Mucosa of descending colon (tissue), 3 donors: Measurements from ENCODE around the gene ZNF267. TPM values are rescaled to one million over a fixed set of nuclear protein-coding genes. Genes with fewer than 3 reads are reported as not detected.
"Not testable (repeated sequence)": the region's sequence is repeated elsewhere in the genome, so short reads cannot be mapped to it uniquely, and the experiment has no call there.

ENCODE experiments used
- ATAC-seq: fragments of 200-7000 bp; cut with Tn5 transposase; one replicate; pipeline ENCODE4 v1.9.1; 2020; ENCODE audit warnings: mild to moderate bottlenecking, moderate library complexity
- DNase-seq, 3 donors: peaks; one replicate each; pipeline ENCODE4 v3.0.0-alpha.2; 2020
- H3K36me3 ChIP-seq: fragments of 200-600 bp; one replicate; pipeline ENCODE4 v1.8.0; 2021; ENCODE audit warnings: low read depth, mild to moderate bottlenecking
- H3K4me1 ChIP-seq: fragments of 200-600 bp; one replicate; pipeline ENCODE4 v1.8.0; 2021; ENCODE audit warnings: low read depth, mild to moderate bottlenecking
- H3K4me3 ChIP-seq: fragments of 200-600 bp; one replicate; pipeline ENCODE4 v1.8.0; 2021; ENCODE audit warnings: mild to moderate bottlenecking
- H3K9me3 ChIP-seq: fragments of 200-600 bp; one replicate; pipeline ENCODE4 v1.8.0; 2021; ENCODE audit warnings: mild to moderate bottlenecking
- intact Hi-C, 2 donors: fragments of 100-400 bp; cut with DNase I in 1 of 2; cut with micrococcal nuclease in 1 of 2; formaldehyde crosslinking; loops; one replicate each; pipeline versions ENCODE4 v1.11.0 to v1.11.1; 2022; cut with DNase I, micrococcal nuclease
- long read RNA-seq, 2 donors: library from polyadenylated mRNA; unstranded; transcript quantifications; one replicate each; pipeline ENCODE4 v2.0.0, GENCODE V29; 2019 to 2021
- total RNA-seq, 3 donors: library from RNA; stranded (reverse); fragmentation: NEBNext Ultra II Directional in 2 of 3; extraction: Animal tissue kit (Norgen Biotek cat#: 25700) in 2 of 3; gene quantifications; one replicate each; pipeline versions ENCODE4 v1.2.1 to v1.2.4, GENCODE V29; 2021 to 2023
- TF ChIP-seq, protein P1 (sequence below): fragments of 200-600 bp; IDR thresholded peaks from one replicate; pipeline ENCODE4 v1.8.0; 2022; ENCODE audit warnings: antibody characterized with exemption, mild to moderate bottlenecking
- donor health status: DM: no; HTN: no; CAD: no; lungs with moderate emphysema.
- donor health status: DM: no; HTN: no; CAD: no.
- donor health status: DM: no; HTN: yes; CAD: no.

The ZNF267 gene
- 10 to 100 TPM; 10.5 to 12.3 (median 11.2) TPM for total RNA-seq
- long read RNA-seq, donor 1, transcript ZNF267-201 (4 exons, 3,317 nt): major isoform, 13 of 14 reads
- long read RNA-seq, donor 1, partial matches to known transcripts: 0 of 14 reads
- long read RNA-seq, donor 1, other reads (novel, unspliced or antisense): 1 of 14 reads
- long read RNA-seq, donor 2, transcript ZNF267-201 (4 exons, 3,317 nt): major isoform, 5 of 5 reads
- long read RNA-seq, donor 2, partial matches to known transcripts: 0 of 5 reads
- long read RNA-seq, donor 2, other reads (novel, unspliced or antisense): 0 of 5 reads

DNA sequence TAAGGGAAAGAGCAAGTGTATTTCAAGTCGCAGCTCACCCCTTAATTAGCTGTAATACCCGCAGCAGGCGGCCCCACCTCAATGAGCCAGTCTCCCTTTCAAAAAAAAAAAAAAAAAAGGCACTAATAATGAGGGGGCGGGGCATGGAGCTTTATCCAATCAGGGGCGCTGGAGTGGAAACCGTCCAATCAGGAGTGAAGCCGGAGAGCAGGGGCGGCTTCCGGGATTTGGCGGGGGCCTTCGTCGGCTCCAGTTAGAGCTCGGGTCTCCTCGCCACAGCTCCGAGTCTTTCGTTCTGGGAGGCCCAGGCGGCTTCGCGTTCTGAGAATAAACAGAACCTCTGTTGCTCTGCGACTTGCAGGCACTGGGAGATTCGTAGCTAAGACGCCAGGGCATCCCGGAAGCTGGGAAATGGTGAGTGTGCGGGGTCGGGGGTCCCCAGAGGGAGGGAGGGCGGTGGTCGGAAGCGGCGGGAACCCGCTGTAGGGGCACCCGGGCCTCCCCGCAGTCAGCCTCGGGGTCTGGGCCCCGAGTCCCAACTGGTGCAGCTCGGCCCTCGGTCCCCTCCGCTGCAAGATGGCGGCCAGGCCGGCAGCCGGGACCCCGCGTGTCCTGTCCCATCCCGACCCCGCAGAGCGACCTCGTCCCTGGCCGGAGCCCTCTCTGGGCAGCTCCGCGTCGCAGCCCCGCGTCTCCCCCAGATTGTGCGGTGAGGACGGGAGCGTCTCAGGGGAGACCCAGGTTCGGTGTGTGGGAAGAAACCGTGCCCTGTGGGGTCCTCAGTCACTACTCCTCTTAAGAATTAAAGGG is at the start of gene ZNF267:
ZNF267 (plus strand) TSS at position 252 of the 810 bp plus-strand sequence; CDS start at position 412, 160 bp downstream.
- TF ChIP-seq, protein P1, sequence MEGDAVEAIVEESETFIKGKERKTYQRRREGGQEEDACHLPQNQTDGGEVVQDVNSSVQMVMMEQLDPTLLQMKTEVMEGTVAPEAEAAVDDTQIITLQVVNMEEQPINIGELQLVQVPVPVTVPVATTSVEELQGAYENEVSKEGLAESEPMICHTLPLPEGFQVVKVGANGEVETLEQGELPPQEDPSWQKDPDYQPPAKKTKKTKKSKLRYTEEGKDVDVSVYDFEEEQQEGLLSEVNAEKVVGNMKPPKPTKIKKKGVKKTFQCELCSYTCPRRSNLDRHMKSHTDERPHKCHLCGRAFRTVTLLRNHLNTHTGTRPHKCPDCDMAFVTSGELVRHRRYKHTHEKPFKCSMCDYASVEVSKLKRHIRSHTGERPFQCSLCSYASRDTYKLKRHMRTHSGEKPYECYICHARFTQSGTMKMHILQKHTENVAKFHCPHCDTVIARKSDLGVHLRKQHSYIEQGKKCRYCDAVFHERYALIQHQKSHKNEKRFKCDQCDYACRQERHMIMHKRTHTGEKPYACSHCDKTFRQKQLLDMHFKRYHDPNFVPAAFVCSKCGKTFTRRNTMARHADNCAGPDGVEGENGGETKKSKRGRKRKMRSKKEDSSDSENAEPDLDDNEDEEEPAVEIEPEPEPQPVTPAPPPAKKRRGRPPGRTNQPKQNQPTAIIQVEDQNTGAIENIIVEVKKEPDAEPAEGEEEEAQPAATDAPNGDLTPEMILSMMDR: no peak
- peak within 1 kb of the TSS; percentile 98 for H3K4me3 ChIP-seq
- H3K9me3 ChIP-seq: no peaks in the 10 kb centered on the region
- H3K4me1 ChIP-seq: peaks cover 34% of the 10 kb centered on the region
- intact Hi-C loops: loop anchor here in 1 of 2 donors (5.0 kb wide), 1 partner anchor 416 kb away; the partner anchor contains the start of gene ARMC5
- no peaks in the 10 kb centered on the region for H3K36me3 ChIP-seq
- peak; percentile 94 for ATAC-seq
- DNase-seq: peak; percentile 90 to 97 (median 94)

DNA sequence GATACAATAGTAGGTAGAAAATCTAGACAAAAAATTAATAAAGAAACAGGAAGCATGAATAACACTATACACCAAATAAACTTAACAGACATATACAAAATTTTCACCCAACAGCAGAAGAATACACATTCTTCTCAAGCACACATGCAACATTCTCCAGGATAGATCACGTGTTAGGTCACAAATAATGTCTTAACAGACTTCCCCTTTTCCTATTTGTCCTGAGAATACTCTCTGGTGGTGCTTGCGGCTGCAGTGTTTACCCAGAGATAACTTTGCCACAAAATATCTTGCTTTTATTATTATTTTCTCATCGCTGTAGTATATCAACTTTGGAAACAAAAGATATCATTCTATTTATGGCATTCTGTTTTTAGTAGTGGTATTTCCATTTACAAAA is 40.6 kb upstream of the ZNF267 start:
- no peak for DNase-seq
- Histone ChIP-seq H3K9me3 (peaks cover 5% of the 10 kb centered on the region), H3K36me3 (no peaks in the 10 kb centered on the region), H3K4me1 (no peaks in the 10 kb centered on the region), H3K4me3 (no peak overlapping the region)
- intact Hi-C loops: no loop called here
- TF ChIP-seq, protein P1: no peak
- ATAC-seq: no peak

DNA sequence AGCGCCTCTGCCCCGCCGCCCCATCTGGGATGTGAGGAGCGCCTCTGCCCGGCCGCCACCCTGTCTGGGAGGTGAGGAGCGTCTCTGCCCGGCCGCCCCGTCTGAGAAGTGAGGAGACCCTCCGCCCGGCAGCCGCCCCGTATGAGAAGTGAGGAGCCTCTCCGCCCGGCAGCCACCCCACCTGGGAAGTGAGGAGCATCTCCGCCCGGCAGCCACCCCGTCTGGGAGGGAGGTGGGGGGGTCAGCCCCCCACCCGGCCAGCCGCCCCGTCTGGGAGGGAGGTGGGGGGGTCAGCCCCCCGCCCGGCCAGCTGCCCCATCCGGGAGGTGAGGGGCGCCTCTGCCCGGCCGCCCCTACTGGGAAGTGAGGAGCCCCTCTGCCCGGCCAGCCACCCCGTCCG is 37.2 kb upstream of the ZNF267 start:
- DNase-seq, intact Hi-C loops, H3K4me3 ChIP-seq, H3K36me3 ChIP-seq, H3K4me1 ChIP-seq, H3K9me3 ChIP-seq, ATAC-seq: not testable (repeated sequence)

DNA sequence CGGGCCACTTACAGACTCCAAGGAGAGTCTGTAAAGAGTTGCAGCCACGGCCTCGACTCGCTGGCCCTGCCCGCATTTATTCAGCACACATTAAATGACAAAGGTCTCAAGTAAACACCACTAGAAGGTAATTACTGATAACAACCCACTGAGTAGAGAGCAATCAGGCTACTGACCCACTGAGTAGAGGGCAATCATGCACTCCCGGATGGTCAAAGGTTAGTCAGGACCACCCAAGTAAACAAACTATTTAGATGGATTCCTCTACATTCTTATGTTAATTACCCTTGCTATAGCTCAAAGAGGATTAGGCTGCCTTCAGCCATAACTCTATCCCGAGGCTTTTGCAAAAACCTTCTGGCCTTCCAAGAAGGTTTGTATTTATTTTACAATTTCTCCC is 30.7 kb upstream of the ZNF267 start:
- no peaks in the 10 kb centered on the region for H3K36me3 ChIP-seq
- no peak for ATAC-seq
- TF ChIP-seq, protein P1: no peak
- H3K4me3 ChIP-seq: no peak overlapping the region
- intact Hi-C loops: no loop called here
- peaks cover 14% of the 10 kb centered on the region for H3K9me3 ChIP-seq
- DNase-seq: no peak
- H3K4me1 ChIP-seq: no peaks in the 10 kb centered on the region

DNA sequence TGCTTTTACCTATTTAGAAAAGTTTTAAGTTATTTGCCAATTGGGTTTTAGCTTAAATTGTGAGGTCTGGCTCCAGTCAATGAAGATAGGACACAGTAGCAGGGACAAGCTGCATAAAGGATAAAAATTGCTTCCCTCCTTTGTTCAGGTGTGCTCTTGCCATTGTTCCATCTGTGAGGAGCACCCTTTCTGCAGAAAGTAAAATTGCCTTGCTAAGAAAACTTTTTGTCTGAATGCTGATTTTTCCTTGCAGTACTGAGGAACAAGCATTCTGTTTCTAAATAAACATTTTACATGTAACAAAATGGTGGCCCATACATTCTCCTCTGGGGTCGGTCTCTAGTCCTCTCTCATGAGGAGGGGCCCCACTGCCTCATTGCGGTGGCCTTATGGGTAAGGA is 25.0 kb upstream of the ZNF267 start:
- H3K9me3 ChIP-seq: peaks cover 33% of the 10 kb centered on the region

DNA sequence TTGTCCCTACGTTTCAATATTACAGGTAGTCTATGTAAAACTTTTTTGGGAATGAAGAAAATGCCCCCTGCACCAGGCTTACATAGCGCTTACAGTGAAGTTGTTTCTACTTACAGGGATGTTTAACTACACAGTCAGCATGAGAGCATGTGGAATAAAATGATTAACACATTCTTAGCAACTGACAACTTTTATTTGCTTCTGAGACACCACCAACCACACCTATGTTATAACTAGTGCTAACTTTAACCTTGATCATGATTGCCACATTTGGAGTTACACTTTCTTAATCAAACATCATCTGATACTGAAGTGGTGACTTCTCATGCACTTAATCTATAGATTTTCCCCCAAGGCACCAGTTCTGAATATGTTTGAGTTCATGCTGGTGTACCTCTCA is 20.3 kb upstream of the ZNF267 start:
- peak; percentile 71 for ATAC-seq

More for the DNA sequence above, 25.0 kb upstream of the ZNF267 start:
- H3K4me3 ChIP-seq, DNase-seq, H3K4me1 ChIP-seq, intact Hi-C loops, ATAC-seq, H3K36me3 ChIP-seq: not testable (repeated sequence)

More for the DNA sequence above, 20.3 kb upstream of the ZNF267 start:
- no peak overlapping the region for H3K4me3 ChIP-seq
- H3K9me3 ChIP-seq: peaks cover 15% of the 10 kb centered on the region
- no peak for DNase-seq
- intact Hi-C loops: no loop called here
- TF ChIP-seq, protein P1: no peak
- H3K36me3 ChIP-seq: no peaks in the 10 kb centered on the region
- H3K4me1 ChIP-seq: no peaks in the 10 kb centered on the region
